H54 (cell line): ENCODE data around the gene FSTL4.

Experiments
- DNase-seq: peaks from one replicate; pipeline ENCODE4 v3.0.0; 2011; ENCODE audit warnings: low spot score, mixed read lengths; ENCODE audit not compliant: insufficient read length
- FAIRE-seq: peaks from 3 replicates; lab custom pipeline; 2011; peaks lifted over from hg19 to GRCh38; lab: Jason Lieb, UNC
- POLR2A ChIP-seq: IDR thresholded peaks from 2 replicates; pipeline ENCODE4 v1.6.1; 2011; ENCODE audit warnings: low read depth, mild to moderate bottlenecking, low read length

The FSTL4 gene

GRCh38 chr5:133506181-133506580 lies 106.2 kb downstream of the FSTL4 start:
- DNase-seq (no peak), FAIRE-seq (no peak)

GRCh38 chr5:133503511-133503910 lies 108.8 kb downstream of the FSTL4 start:
- no peak for TF ChIP-seq POLR2A
- FAIRE-seq (no peak), DNase-seq (no peak)

More at GRCh38 chr5:133506181-133506580, 106.2 kb downstream of the FSTL4 start:
- TF ChIP-seq POLR2A: no peak

GRCh38 chr5:133499895-133500294 lies 112.4 kb downstream of the FSTL4 start:
- TF ChIP-seq POLR2A: no peak
- no peak for FAIRE-seq
- no peak for DNase-seq

- FAIRE-seq (no peak), DNase-seq (no peak)
- TF ChIP-seq POLR2A: no peak
Measured at GRCh38 chr5:133497608-133498348, 114.6 kb downstream of the FSTL4 start.

- no peak for TF ChIP-seq POLR2A
- FAIRE-seq (no peak), DNase-seq (no peak)
Measured at GRCh38 chr5:133496631-133497030, 115.7 kb downstream of the FSTL4 start.

GRCh38 chr5:133494923-133495246 lies 117.5 kb downstream of the FSTL4 start:
- no peak for TF ChIP-seq POLR2A
- FAIRE-seq (no peak), DNase-seq (no peak)

- DNase-seq: no peak
- FAIRE-seq: no peak
- no peak for TF ChIP-seq POLR2A
Measured at GRCh38 chr5:133494232-133494922, 118.0 kb downstream of the FSTL4 start.

GRCh38 chr5:133489632-133490031 lies 122.7 kb downstream of the FSTL4 start:
- TF ChIP-seq POLR2A: no peak
- no peak for FAIRE-seq
- no peak for DNase-seq

- no peak for DNase-seq
- no peak for TF ChIP-seq POLR2A
- FAIRE-seq: no peak
Measured at GRCh38 chr5:133487093-133487492, 125.2 kb downstream of the FSTL4 start.

GRCh38 chr5:133485468-133485867 lies 126.9 kb downstream of the FSTL4 start:
- FAIRE-seq (no peak), DNase-seq (no peak)
- no peak for TF ChIP-seq POLR2A

GRCh38 chr5:133483406-133484090 lies 128.8 kb downstream of the FSTL4 start:
- DNase-seq: no peak
- TF ChIP-seq POLR2A: no peak
- FAIRE-seq: no peak

- DNase-seq (no peak), FAIRE-seq (no peak)
- no peak for TF ChIP-seq POLR2A
Measured at GRCh38 chr5:133482028-133482427, 130.3 kb downstream of the FSTL4 start.

- DNase-seq: no peak
- no peak for TF ChIP-seq POLR2A
- FAIRE-seq: no peak
Measured at GRCh38 chr5:133480866-133481265, 131.5 kb downstream of the FSTL4 start.

GRCh38 chr5:133480366-133480765 lies 132.0 kb downstream of the FSTL4 start:
- FAIRE-seq (no peak), DNase-seq (no peak)
- TF ChIP-seq POLR2A: no peak
